ENCODE results near the gene FBXL17.

Gene FBXL17

DNA sequence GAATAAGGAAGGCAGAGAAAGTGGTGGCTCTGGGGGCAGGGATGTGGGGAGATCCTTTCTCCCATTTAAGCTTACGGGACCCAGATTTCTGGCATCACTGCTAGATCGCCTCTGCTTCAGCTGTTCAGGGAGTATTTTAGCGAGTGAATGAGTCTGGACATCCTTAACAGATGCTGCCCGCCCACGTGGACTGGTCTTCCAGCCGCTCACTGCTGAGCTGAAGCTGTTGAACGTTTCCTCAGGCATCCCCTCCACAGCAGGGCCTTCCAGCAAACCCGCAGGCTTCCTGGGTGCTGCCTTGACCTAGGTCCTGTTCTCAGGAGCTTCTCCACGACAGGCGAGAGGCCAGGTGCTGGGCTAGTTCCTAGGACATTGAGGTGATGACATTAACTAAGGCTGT, 566.8 kb downstream of the FBXL17 start:
- no peak for DNase-seq (ENCODE audit: low read depth, low spot score)

DNA sequence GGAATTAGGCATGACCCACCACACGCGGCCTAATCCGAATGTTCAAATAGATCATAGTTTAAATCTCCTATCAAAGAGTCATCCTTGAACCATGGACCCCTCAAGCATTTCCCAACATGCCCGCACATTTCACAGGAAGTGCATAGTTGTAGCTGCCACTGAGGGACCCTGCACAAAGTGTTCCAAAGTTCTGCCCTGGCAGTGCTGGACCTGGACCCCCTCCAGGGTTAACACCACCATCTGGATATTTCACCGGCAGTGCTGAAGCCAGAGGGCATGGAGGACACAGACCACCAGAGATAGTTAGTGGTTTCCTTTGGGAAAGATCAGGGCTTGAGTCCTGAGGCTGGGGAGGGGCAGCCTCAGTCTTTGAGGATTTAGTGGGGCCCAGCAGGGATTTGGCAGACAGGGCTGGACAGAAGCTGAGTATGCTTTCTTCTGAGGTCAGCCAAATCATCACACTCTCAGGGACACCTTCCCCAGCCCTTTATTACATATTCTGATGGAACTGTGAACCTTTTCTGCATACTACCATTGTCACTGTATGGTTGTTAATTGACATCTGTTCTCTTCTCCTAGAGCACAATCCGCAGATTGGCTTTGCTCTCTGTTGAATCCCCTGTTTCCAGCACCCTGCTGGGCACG, 567.6 kb downstream of the FBXL17 start:
- DNase-seq (ENCODE audit: low read depth, low spot score) = no peak

DNA sequence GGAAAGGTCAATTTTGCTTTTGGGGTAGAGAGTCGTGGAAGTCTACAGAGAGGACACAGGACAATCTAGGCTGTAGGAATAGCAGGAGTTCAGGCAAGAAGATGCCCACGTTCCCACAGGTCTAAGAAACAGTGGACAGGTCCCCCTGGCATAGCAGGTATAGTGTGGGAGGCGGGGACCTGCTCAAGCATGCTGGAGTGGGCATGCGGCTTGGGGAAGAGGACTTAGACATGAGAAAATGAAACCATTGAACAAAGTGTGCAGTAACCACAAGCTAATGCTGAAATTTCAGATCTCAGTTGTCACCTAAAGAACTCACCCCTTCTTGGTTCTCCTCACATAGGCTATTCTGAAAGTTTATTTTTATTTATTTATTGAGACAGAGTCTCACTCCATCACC, 568.3 kb downstream of the FBXL17 start:
- DNase-seq (ENCODE audit: low read depth, low spot score) = no peak

DNA sequence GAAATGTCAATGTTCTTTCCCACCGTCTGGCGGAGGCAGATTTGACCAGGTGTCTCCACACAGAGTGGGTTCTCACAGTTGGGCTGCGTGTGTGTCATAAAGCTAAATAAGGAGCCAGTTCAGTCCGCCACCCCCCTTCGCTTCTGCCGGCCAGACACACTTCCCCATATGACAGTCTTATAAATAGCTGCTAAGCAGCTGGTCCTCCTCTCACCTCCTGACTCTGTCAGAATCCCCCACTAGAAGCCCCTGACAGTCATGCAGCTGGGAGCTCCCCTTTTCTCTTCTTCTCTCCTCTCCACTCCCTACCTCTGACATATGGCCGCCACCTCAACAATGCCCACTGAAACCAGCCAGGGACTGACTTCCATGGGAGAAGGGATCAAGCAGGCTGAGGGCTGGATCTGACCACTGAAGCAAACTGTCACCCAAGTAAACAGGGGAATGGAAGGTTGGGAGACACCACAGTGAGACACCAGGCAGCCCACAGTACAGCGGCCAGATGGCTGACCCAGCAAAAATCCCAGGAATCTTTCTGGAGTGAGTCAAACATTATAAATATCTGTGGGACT, 569.2 kb downstream of the FBXL17 start:
- no peak for DNase-seq (ENCODE audit: low read depth, low spot score)

DNA sequence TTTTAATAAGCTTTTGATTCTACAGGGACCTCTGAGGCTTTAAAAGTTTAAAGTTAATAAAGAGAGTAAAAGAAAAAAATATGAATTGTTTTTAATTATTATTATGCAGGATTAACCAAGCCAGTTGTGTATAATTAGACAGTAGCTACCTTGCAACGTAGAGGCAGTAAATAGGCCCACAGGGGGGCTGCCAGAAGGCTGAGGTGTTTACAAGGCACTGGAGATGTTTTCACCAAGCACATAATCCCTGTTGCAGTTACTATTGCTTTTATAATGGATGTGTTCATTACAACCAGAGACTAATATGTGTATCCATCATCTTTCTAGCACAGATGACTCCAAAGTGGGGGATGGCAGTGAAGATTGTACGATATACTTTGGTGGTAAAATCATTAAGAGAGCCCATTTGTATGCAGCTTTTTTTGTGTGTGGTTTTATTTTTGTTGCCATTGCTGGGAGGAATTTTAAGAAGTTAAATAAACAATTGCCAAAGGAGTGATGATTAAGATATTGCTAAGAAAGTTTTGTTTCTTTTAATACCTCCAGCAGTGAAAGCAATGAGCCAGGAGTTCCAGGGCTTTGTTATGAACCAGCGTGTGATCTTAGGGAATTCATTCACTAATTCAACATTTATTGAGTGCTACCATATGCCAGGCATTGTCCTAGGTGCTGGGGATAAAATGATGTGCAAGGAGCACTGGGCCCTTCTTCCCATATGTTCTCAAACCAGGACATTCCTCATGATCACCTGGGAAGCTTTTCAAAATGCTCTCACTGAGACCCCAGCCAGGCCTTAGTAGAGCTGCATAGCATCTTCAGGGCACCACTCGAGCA, 572.5 kb downstream of the FBXL17 start:
- no peak for DNase-seq (ENCODE audit: low read depth, low spot score)

All from ELF-1 (cell line).